K562 (cell line): Measurements from ENCODE around the gene ADAT3. TPM values are rescaled to one million over a fixed set of nuclear protein-coding genes. Genes with fewer than 3 reads are reported as not detected.
A peak's percentile ranks its signal among the peaks of the same experiment; 100 is the strongest.

Source experiments
- ATAC-seq: fragments of 200-7000 bp; cut with Tn5 transposase; 3 replicates; pipeline ENCODE4 v1.9.1; 2020; ENCODE audit warnings: moderate library complexity
- BruUV-seq: library from RNA; stranded (reverse); fragments of 400-500 nt; replicated peaks from 2 replicates; lab custom pipeline; 2021; lab: Mats Ljungman, UMichigan
- CTCF ChIA-PET: fragments of 300-600 bp; formaldehyde crosslinking; extraction: SDS; loops from one replicate; lab custom pipeline; 2021; ENCODE audit warnings: low intra/inter-chr PET ratio; lab: Yijun Ruan, JAX
- POLR2A ChIA-PET: fragments of 300-600, 350-650 bp; sonication (Branson Sonifier 250); formaldehyde crosslinking; extraction: SDS; loops from one replicate; lab custom pipeline; 2021; ENCODE audit warnings: antibody characterized with exemption, inconsistent platforms; lab: Yijun Ruan, JAX
- DNase-seq, 4 experiments: peaks; one replicate each; pipeline versions ENCODE4 v3.0.0 to v3.0.0-alpha.2; 2011 to 2018; ENCODE audit warnings: low spot score in 3 of 4, mixed read lengths in 3 of 4; ENCODE audit errors: extremely low read depth in 1 of 4
- FAIRE-seq: peaks from 2 replicates; lab custom pipeline; 2011; peaks lifted over from hg19 to GRCh38; lab: Jason Lieb, UNC
- H2AFZ ChIP-seq: 2 replicates; pipeline ENCODE4 v1.6.0; 2011; ENCODE audit warnings: low read depth, low read length, control low read depth, inconsistent platforms
- H3K27ac ChIP-seq: fragments of 200-600 bp; 3 replicates; pipeline ENCODE4 v1.8.0; 2011; ENCODE audit warnings: low read depth, mild to moderate bottlenecking, control low read depth, inconsistent platforms, low read length, moderate library complexity, mixed read lengths; ENCODE audit errors: extremely low read depth
- H3K27me3 ChIP-seq, 2 experiments: fragments of 300-600 bp in 1 of 2; 2 replicates in 1 of 2; 3 replicates in 1 of 2; pipeline versions ENCODE4 v1.6.0 to v1.8.0; 2011; ENCODE audit warnings: inconsistent platforms in 2 of 2, low read length in 2 of 2, mild to moderate bottlenecking in 1 of 2, mixed read lengths in 1 of 2, moderate library complexity in 1 of 2; ENCODE audit not compliant: control insufficient read depth in 2 of 2, insufficient read depth in 2 of 2
- H3K36me3 ChIP-seq: fragments of 300-600 bp; 3 replicates; pipeline ENCODE4 v1.8.0; 2011; ENCODE audit warnings: mild to moderate bottlenecking, low read length, inconsistent platforms; ENCODE audit not compliant: control insufficient read depth, insufficient read depth
- H3K4me1 ChIP-seq, 2 experiments: fragments of 200-600 bp in 1 of 2; replicated peaks in 1 of 2; 2 replicates in 1 of 2; 3 replicates in 1 of 2; pipeline versions ENCODE4 v1.5.1 to v1.8.0; 2011; ENCODE audit warnings: inconsistent platforms in 2 of 2, low read length in 2 of 2, mild to moderate bottlenecking in 1 of 2, mixed read lengths in 1 of 2, moderate library complexity in 1 of 2; ENCODE audit not compliant: control insufficient read depth in 2 of 2, insufficient read depth in 2 of 2
- H3K4me2 ChIP-seq: 2 replicates; pipeline ENCODE4 v1.6.1; 2011; ENCODE audit warnings: low read length, control low read depth, inconsistent platforms, mixed read lengths; ENCODE audit not compliant: insufficient read depth
- H3K4me3 ChIP-seq: fragments of 200-600 bp; sonication (generic), shearing (Covaris generic); 2 replicates; pipeline ENCODE4 v1.5.1; 2016; ENCODE audit warnings: control low read depth, inconsistent platforms
- H3K79me2 ChIP-seq: fragments of 200-600 bp; 3 replicates; pipeline ENCODE4 v1.8.0; 2011; ENCODE audit warnings: low read length, inconsistent platforms; ENCODE audit not compliant: control insufficient read depth, insufficient read depth
- H3K9ac ChIP-seq, 2 experiments: 2 replicates each; pipeline versions ENCODE4 v1.6.0 to v1.6.1; 2011; ENCODE audit warnings: low read depth in 2 of 2, low read length in 2 of 2, control low read depth in 1 of 2, inconsistent platforms in 1 of 2, mild to moderate bottlenecking in 1 of 2, mixed read lengths in 1 of 2; ENCODE audit not compliant: insufficient read depth in 1 of 2
- H3K9me1 ChIP-seq: one replicate; pipeline ENCODE4 v1.6.0; 2011; ENCODE audit warnings: inconsistent platforms, mild to moderate bottlenecking, low read length, moderate library complexity; ENCODE audit not compliant: control insufficient read depth, insufficient read depth
- H3K9me3 ChIP-seq: replicated peaks from 2 replicates; pipeline ENCODE4 v1.5.1; 2011; ENCODE audit warnings: low read depth, low read length, inconsistent platforms; ENCODE audit not compliant: control insufficient read depth, insufficient read depth
- H4K20me1 ChIP-seq: replicated peaks from 2 replicates; pipeline ENCODE4 v1.6.1; 2011; ENCODE audit warnings: low read length, inconsistent platforms, mixed read lengths; ENCODE audit not compliant: control insufficient read depth, insufficient read depth
- GTF2A2 ChIP-seq: IDR thresholded peaks from 2 replicates; pipeline ENCODE4 v1.6.1; 2016; ENCODE audit warnings: mild to moderate bottlenecking, missing genetic modification characterization, missing compliant biosample characterization
- MTA2 ChIP-seq: fragments of 450-650 bp; IDR thresholded peaks from 2 replicates; pipeline ENCODE4 v1.6.1; 2016; ENCODE audit warnings: low read depth
- NCOA4 ChIP-seq: fragments of 450-650 bp; IDR thresholded peaks from 2 replicates; pipeline ENCODE4 v1.6.1; 2018; ENCODE audit warnings: mild to moderate bottlenecking; ENCODE audit not compliant: partially characterized antibody
- SMAD2 ChIP-seq: fragments of 150-350 bp; IDR thresholded peaks from 2 replicates; pipeline ENCODE4 v1.6.1; 2014; ENCODE audit warnings: low read depth, mild to moderate bottlenecking, low read length
- TOE1 ChIP-seq, 2 experiments: fragments of 450-650 bp in 1 of 2; sonication (generic) in 1 of 2; formaldehyde crosslinking in 1 of 2; IDR thresholded peaks; 2 replicates each; pipeline versions ENCODE4 v1.7.1 to v1.8.0; 2016 to 2022; ENCODE audit warnings: borderline replicate concordance in 2 of 2, mild to moderate bottlenecking in 2 of 2, antibody characterized with exemption in 1 of 2, inconsistent platforms in 1 of 2, low read depth in 1 of 2, missing genetic modification reagents in 1 of 2, moderate library complexity in 1 of 2
- ZBED1 ChIP-seq: IDR thresholded peaks from 2 replicates; pipeline ENCODE4 v1.6.1; 2014
- ZNF121 ChIP-seq: sonication (generic); formaldehyde crosslinking; conservative IDR thresholded peaks from 2 replicates; pipeline ENCODE4 v1.8.0; 2022; ENCODE audit warnings: missing genetic modification reagents
- ZNF57 ChIP-seq: fragments of 450-650 bp; formaldehyde crosslinking; IDR thresholded peaks from 2 replicates; pipeline ENCODE4 v1.4.0; 2020; ENCODE audit warnings: mild to moderate bottlenecking, moderate library complexity
- ZNF696 ChIP-seq: fragments of 250-450 bp; sonication (Bioruptor Pico); conservative IDR thresholded peaks from 2 replicates; pipeline ENCODE4 v1.4.0; 2020; ENCODE audit warnings: mild to moderate bottlenecking, moderate library complexity
- WGBS: fragments of 100-300 bp; shearing (Covaris generic); methylation state at CpG from one replicate; pipeline ENCODE4 v1.1.6; 2016; ENCODE audit warnings: low coverage, mixed read lengths; ENCODE audit not compliant: insufficient coverage; ENCODE audit errors: missing lambda C conversion rate; 5-methylcytosine and 5-hydroxymethylcytosine counted together
- in situ Hi-C: fragments of 300-500 bp; cut with MboI; formaldehyde crosslinking; loops from 4 replicates; pipeline ENCODE4 v1.15.0; 2018; ENCODE audit warnings: inconsistent platforms, mixed read lengths
- intact Hi-C: fragments of 100-400 bp; cut with micrococcal nuclease; formaldehyde crosslinking; loops from 2 replicates; pipeline ENCODE4 v1.14.2; 2022
- polyA plus RNA-seq, 8 experiments: library from polyadenylated mRNA; depleted of rRNA in 4 of 8; stranded (reverse) in 5 of 8; unstranded in 3 of 8; fragments of >200 nt; fragmentation: Nextera tagmentation in 2 of 8; fragmentation: Illumina TruSeq in 1 of 8; extraction: Ambion mirVana in 2 of 8; extraction: Trizol in 1 of 8; gene quantifications; 2 replicates each; pipeline versions ENCODE4 v1.2.1 to v1.2.3, GENCODE V29; 2011 to 2014; ENCODE audit warnings: inconsistent platforms in 1 of 8, missing spikeins in 1 of 8
- total RNA-seq, 7 experiments: library from RNA; depleted of rRNA in 6 of 7; stranded (reverse); fragments of >200 nt in 6 of 7; fragmentation: Illumina TruSeq in 2 of 7; extraction: Trizol in 2 of 7; gene quantifications; 2 replicates each; pipeline versions ENCODE4 v1.2.1 to v1.2.3, GENCODE V29; 2011 to 2021; ENCODE audit warnings: low replicate concordance in 1 of 7
- TF ChIP-seq, protein P1 (sequence below): IDR thresholded peaks from 2 replicates; pipeline ENCODE4 v1.6.1; 2011; ENCODE audit not compliant: insufficient read length; ENCODE audit errors: extremely low read depth
- TF ChIP-seq, protein P2 (sequence below): fragments of 250-450 bp; sonication (Bioruptor Pico); IDR thresholded peaks from 2 replicates; pipeline ENCODE4 v1.8.0; 2021; ENCODE audit warnings: mild to moderate bottlenecking, moderate library complexity
- TF ChIP-seq, protein P3 (sequence below), 2 experiments: fragments of 450-650 bp in 1 of 2; sonication (generic) in 1 of 2; formaldehyde crosslinking in 1 of 2; IDR thresholded peaks in 1 of 2; conservative IDR thresholded peaks in 1 of 2; 2 replicates each; pipeline versions ENCODE4 v1.6.1 to v1.8.1; 2016 to 2023; ENCODE audit warnings: mild to moderate bottlenecking in 2 of 2, moderate library complexity in 2 of 2, inconsistent platforms in 1 of 2, missing genetic modification reagents in 1 of 2
- TF ChIP-seq, protein P4 (sequence below): fragments of 450-650 bp; formaldehyde crosslinking; IDR thresholded peaks from 2 replicates; pipeline ENCODE4 v1.4.0; 2022; ENCODE audit warnings: missing genetic modification characterization
- TF ChIP-seq, protein P5 (sequence below): IDR thresholded peaks from 2 replicates; pipeline ENCODE4 v1.6.1; 2014; ENCODE audit warnings: antibody characterized with exemption
- TF ChIP-seq, protein P6 (sequence below): sonication (generic); formaldehyde crosslinking; IDR thresholded peaks from 2 replicates; pipeline ENCODE4 v1.5.0; 2020; ENCODE audit warnings: missing genetic modification reagents

The ADAT3 gene
- total and polyA plus RNA-seq, 9 of the 15 experiments (the other 6 are each of a cell fraction or from before 2014, with no cell fraction given): 0.67 to 15.6 (median 7.8) TPM; not detected in 4

DNA sequence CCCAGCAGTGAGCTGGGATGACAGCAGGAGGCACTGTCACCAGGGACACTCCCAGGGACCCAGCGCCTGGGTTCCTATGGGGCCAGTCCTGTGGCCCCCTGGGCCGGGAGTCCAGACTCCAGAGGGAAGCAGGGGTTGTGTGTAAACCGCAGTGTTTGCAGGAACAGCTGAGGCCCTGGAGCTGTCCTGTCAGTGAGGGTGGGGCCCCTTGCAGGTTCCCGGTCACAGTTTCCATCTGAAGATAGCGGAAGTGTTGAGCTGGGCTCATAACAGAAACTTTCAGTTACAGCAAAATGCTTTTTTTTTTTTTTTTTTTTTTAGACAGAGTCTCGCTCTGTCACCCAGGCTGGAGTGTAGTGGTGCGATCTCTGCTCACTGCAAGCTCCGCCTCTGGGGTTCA is 18.1 kb downstream of the ADAT3 start:
- ChIA-PET CTCF (no interaction called here), POLR2A (interaction anchor here (0.6 kb wide), 1 partner anchor 68 kb away, joined by 3 read pairs; no protein-coding TSS in a partner anchor)
- H3K27me3 ChIP-seq: no peaks in the 10 kb centered on the region
- H3K9me1 ChIP-seq: no peaks in the 10 kb centered on the region
- intact Hi-C loops (no loop called here), in situ Hi-C loops (no loop called here)
- WGBS: 72% methylated on average over 5 of the region's 8 CpGs
- 0 out of 2 replicates have a peak, but pooled peaks cover 5% of the 10 kb centered on the region for H3K9me3 ChIP-seq
- H2AFZ ChIP-seq: no peak overlapping the region
- ATAC-seq: no peak; the same call in 2 of the 3 replicates
- peak overlapping the region in 1 of 2 experiments; percentile 17; a peak in 1 of 4 replicates for H3K9ac ChIP-seq
- no peak overlapping the region for H3K4me2 ChIP-seq
- no peak for FAIRE-seq
- no peak overlapping the region for H3K4me3 ChIP-seq
- peaks cover 0 to 41% of the 10 kb centered on the region in 2 experiments; a peak in 2 of 5 replicates for H3K4me1 ChIP-seq
- H4K20me1 ChIP-seq: no peaks in the 10 kb centered on the region
- H3K36me3 ChIP-seq: peaks cover 54% of the 10 kb centered on the region; the same call in 2 of the 3 replicates
- no peak for DNase-seq
- H3K27ac ChIP-seq: no peak overlapping the region
- TF ChIP-seq MTA2: no peak
- TF ChIP-seq, protein P1, sequence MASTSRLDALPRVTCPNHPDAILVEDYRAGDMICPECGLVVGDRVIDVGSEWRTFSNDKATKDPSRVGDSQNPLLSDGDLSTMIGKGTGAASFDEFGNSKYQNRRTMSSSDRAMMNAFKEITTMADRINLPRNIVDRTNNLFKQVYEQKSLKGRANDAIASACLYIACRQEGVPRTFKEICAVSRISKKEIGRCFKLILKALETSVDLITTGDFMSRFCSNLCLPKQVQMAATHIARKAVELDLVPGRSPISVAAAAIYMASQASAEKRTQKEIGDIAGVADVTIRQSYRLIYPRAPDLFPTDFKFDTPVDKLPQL: no peak
- TF ChIP-seq, protein P2, sequence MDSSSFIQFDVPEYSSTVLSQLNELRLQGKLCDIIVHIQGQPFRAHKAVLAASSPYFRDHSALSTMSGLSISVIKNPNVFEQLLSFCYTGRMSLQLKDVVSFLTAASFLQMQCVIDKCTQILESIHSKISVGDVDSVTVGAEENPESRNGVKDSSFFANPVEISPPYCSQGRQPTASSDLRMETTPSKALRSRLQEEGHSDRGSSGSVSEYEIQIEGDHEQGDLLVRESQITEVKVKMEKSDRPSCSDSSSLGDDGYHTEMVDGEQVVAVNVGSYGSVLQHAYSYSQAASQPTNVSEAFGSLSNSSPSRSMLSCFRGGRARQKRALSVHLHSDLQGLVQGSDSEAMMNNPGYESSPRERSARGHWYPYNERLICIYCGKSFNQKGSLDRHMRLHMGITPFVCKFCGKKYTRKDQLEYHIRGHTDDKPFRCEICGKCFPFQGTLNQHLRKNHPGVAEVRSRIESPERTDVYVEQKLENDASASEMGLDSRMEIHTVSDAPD (CRISPR knock-in tag): no peak
- no peak for TF ChIP-seq GTF2A2
- TF ChIP-seq SMAD2: no peak
- TF ChIP-seq, protein P3, sequence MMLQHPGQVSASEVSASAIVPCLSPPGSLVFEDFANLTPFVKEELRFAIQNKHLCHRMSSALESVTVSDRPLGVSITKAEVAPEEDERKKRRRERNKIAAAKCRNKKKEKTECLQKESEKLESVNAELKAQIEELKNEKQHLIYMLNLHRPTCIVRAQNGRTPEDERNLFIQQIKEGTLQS (IDR thresholded peaks at IDR 0.05): no peak
- TF ChIP-seq, protein P3 (CRISPR knock-in tag; conservative IDR thresholded peaks at IDR 0.05): no peak
- TF ChIP-seq ZNF57 (CRISPR knock-in tag): no peak
- TF ChIP-seq TOE1 (IDR thresholded peaks at IDR 0.05; ENCODE audit: borderline replicate concordance): no peak
- no peak for TF ChIP-seq TOE1 (CRISPR knock-in tag; IDR thresholded peaks at IDR 0.05; ENCODE audit: borderline replicate concordance, low read depth)
- no peak for TF ChIP-seq ZNF121 (CRISPR knock-in tag)
- TF ChIP-seq, protein P4, sequence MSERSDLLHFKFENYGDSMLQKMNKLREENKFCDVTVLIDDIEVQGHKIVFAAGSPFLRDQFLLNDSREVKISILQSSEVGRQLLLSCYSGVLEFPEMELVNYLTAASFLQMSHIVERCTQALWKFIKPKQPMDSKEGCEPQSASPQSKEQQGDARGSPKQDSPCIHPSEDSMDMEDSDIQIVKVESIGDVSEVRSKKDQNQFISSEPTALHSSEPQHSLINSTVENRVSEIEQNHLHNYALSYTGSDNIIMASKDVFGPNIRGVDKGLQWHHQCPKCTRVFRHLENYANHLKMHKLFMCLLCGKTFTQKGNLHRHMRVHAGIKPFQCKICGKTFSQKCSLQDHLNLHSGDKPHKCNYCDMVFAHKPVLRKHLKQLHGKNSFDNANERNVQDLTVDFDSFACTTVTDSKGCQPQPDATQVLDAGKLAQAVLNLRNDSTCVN: no peak
- no peak for TF ChIP-seq ZBED1
- TF ChIP-seq, protein P5, sequence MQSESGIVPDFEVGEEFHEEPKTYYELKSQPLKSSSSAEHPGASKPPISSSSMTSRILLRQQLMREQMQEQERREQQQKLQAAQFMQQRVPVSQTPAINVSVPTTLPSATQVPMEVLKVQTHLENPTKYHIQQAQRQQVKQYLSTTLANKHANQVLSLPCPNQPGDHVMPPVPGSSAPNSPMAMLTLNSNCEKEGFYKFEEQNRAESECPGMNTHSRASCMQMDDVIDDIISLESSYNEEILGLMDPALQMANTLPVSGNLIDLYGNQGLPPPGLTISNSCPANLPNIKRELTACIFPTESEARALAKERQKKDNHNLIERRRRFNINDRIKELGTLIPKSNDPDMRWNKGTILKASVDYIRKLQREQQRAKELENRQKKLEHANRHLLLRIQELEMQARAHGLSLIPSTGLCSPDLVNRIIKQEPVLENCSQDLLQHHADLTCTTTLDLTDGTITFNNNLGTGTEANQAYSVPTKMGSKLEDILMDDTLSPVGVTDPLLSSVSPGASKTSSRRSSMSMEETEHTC: no peak
- TF ChIP-seq, protein P6, sequence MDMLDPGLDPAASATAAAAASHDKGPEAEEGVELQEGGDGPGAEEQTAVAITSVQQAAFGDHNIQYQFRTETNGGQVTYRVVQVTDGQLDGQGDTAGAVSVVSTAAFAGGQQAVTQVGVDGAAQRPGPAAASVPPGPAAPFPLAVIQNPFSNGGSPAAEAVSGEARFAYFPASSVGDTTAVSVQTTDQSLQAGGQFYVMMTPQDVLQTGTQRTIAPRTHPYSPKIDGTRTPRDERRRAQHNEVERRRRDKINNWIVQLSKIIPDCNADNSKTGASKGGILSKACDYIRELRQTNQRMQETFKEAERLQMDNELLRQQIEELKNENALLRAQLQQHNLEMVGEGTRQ (CRISPR knock-in tag): no peak
- no peak for TF ChIP-seq ZNF696
- TF ChIP-seq NCOA4: no peak
- H3K79me2 ChIP-seq: no peaks in the 10 kb centered on the region
- no TSS peak for BruUV-seq
